Inflammatory macrophage treated with lipopolysaccharide for 1 hour (primary cell): Measurements from ENCODE around the gene UBASH3A.
"Not testable (repeated sequence)": the region's sequence is repeated elsewhere in the genome, so short reads cannot be mapped to it uniquely, and the experiment has no call there.

ENCODE experiments used
- DNase-seq, 2 donors: peaks; one replicate each; pipeline ENCODE4 v3.0.0-alpha.2; 2020 to 2022

UBASH3A gene

GRCh38 chr21:42453224-42453985 lies 49.7 kb downstream of the UBASH3A start:
- DNase-seq = no peak

GRCh38 chr21:42453986-42454570 lies 50.4 kb downstream of the UBASH3A start:
- DNase-seq = no peak

GRCh38 chr21:42454786-42455185 lies 51.1 kb downstream of the UBASH3A start:
- DNase-seq = no peak

- DNase-seq = peak; percentile 30 to 40
Measured at GRCh38 chr21:42455196-42455595, 51.5 kb downstream of the UBASH3A start.

GRCh38 chr21:42455754-42456440 lies 52.2 kb downstream of the UBASH3A start:
- no peak for DNase-seq

- DNase-seq = peak; percentile 57 to 76
Measured at GRCh38 chr21:42456457-42456856, 52.8 kb downstream of the UBASH3A start.

- no peak for DNase-seq
Measured at GRCh38 chr21:42459082-42459460, 55.4 kb downstream of the UBASH3A start.

- no peak for DNase-seq
Measured at GRCh38 chr21:42459546-42460215, 56.0 kb downstream of the UBASH3A start.

GRCh38 chr21:42460391-42461184 lies 56.9 kb downstream of the UBASH3A start:
- DNase-seq = no peak

GRCh38 chr21:42461185-42461520 lies 57.5 kb downstream of the UBASH3A start:
- DNase-seq = no peak

GRCh38 chr21:42461881-42462877 lies 58.5 kb downstream of the UBASH3A start:
- peak; percentile 16 to 29 for DNase-seq

GRCh38 chr21:42463861-42464515 lies 60.3 kb downstream of the UBASH3A start:
- peak; percentile 55 to 79 for DNase-seq

GRCh38 chr21:42465008-42465802 lies 61.5 kb downstream of the UBASH3A start:
- peak; percentile 66 to 87 for DNase-seq

- DNase-seq = no peak
Measured at GRCh38 chr21:42465803-42466127, 62.1 kb downstream of the UBASH3A start.

GRCh38 chr21:42466700-42467099 lies 63.0 kb downstream of the UBASH3A start:
- DNase-seq = no peak

GRCh38 chr21:42467140-42467983 lies 63.7 kb downstream of the UBASH3A start:
- DNase-seq = peak; percentile 61 to 65

- no peak for DNase-seq
Measured at GRCh38 chr21:42468491-42469131, 64.9 kb downstream of the UBASH3A start.

- DNase-seq = no peak
Measured at GRCh38 chr21:42469272-42469671, 65.6 kb downstream of the UBASH3A start.

GRCh38 chr21:42469726-42470125 lies 66.0 kb downstream of the UBASH3A start:
- DNase-seq = not testable (repeated sequence)
